ENCODE data around the gene OSBPL3. TPM values are rescaled to one million over a fixed set of nuclear protein-coding genes. Genes with fewer than 3 reads are reported as not detected.

The OSBPL3 gene
- total RNA-seq, 1 experiment from 2014 or later: 9.2 TPM

- no peak for DNase-seq (ENCODE audit: low read depth, low spot score)
- no peak for ATAC-seq
- ChIA-PET POLR2A (no interaction called here), CTCF (no interaction called here)
- BruUV-seq (replicated peaks): no TSS peak
- no peaks in the 10 kb centered on the region for H3K9me3 ChIP-seq (ENCODE audit: control insufficient read depth, insufficient read depth, low read depth, low read length)
- H3K4me1 ChIP-seq (ENCODE audit: control insufficient read depth, insufficient read depth, low read length): no peaks in the 10 kb centered on the region
- H3K4me3 ChIP-seq (ENCODE audit: low read depth in 2 of 2, low read length in 2 of 2): no peak overlapping the region
- intact Hi-C loops (cut with micrococcal nuclease; ENCODE audit: unreplicated experiment): no loop called here
- no peak for TF ChIP-seq REST (IDR thresholded peaks at IDR 0.05; ENCODE audit: insufficient read depth in 1 of 2, low read depth in 2 of 2, low read length in 1 of 2)
- in situ Hi-C loops (cut with HindIII; ENCODE audit: low pct_unique_long_range_greater_than_20kb, low sequenced_read_pairs): no loop called here
- H3K27ac ChIP-seq (ENCODE audit: low read length): no peak overlapping the region
- H3K36me3 ChIP-seq (ENCODE audit: control insufficient read depth, insufficient read depth, low read length): no peaks in the 10 kb centered on the region
- no peaks in the 10 kb centered on the region for H3K27me3 ChIP-seq (ENCODE audit: control insufficient read depth, insufficient read depth, low read length)
Measured at GRCh38 chr7:24943096-24943948, 36.7 kb downstream of the OSBPL3 start.

- ChIA-PET CTCF (interaction anchor here (0.7 kb wide), 1 partner anchor 44 kb away, joined by 15 read pairs; no protein-coding TSS in a partner anchor), POLR2A (no interaction called here)
Measured at GRCh38 chr7:24942226-24942625, 37.8 kb downstream of the OSBPL3 start.

More at GRCh38 chr7:24942226-24942625, 37.8 kb downstream of the OSBPL3 start:
- ATAC-seq (no peak), DNase-seq (ENCODE audit: low read depth, low spot score) (no peak)
- in situ Hi-C loops (cut with HindIII; ENCODE audit: low pct_unique_long_range_greater_than_20kb, low sequenced_read_pairs): no loop called here
- no peaks in the 10 kb centered on the region for H3K27me3 ChIP-seq (ENCODE audit: control insufficient read depth, insufficient read depth, low read length)
- intact Hi-C loops (cut with micrococcal nuclease; ENCODE audit: unreplicated experiment): no loop called here
- TF ChIP-seq SIN3A (IDR thresholded peaks at IDR 0.05; ENCODE audit: borderline replicate concordance, insufficient read depth, low read depth, low read length) (no peak), POLR2AphosphoS5 (IDR thresholded peaks at IDR 0.05; ENCODE audit: low read depth, low read length) (no peak), CTCF (IDR thresholded peaks at IDR 0.05) (no peak), REST (IDR thresholded peaks at IDR 0.05; ENCODE audit: insufficient read depth in 1 of 2, low read depth in 2 of 2, low read length in 1 of 2) (no peak), TCF7L2 (IDR thresholded peaks at IDR 0.05; ENCODE audit: low read depth, low read length) (no peak)
- H3K27ac ChIP-seq (ENCODE audit: low read length): no peak overlapping the region
- H3K4me3 ChIP-seq (ENCODE audit: low read depth in 2 of 2, low read length in 2 of 2): no peak overlapping the region
- no peaks in the 10 kb centered on the region for H3K9me3 ChIP-seq (ENCODE audit: control insufficient read depth, insufficient read depth, low read depth, low read length)
- no TSS peak for BruUV-seq (replicated peaks)
- H3K36me3 ChIP-seq (ENCODE audit: control insufficient read depth, insufficient read depth, low read length): no peaks in the 10 kb centered on the region
- no peaks in the 10 kb centered on the region for H3K4me1 ChIP-seq (ENCODE audit: control insufficient read depth, insufficient read depth, low read length)

Data from Panc1 (cell line).